Panc1 (cell line): Measurements from ENCODE around the gene ZNF165. TPM values are rescaled to one million over a fixed set of nuclear protein-coding genes. Genes with fewer than 3 reads are reported as not detected.

Experiments used
- ATAC-seq: fragments of 200-7000 bp; cut with Tn5 transposase; 2 replicates; pipeline ENCODE4 v1.9.1; 2020; ENCODE audit warnings: mild to moderate bottlenecking, moderate library complexity
- BruUV-seq: library from RNA; stranded (reverse); fragments of 400-500 nt; replicated peaks from 2 replicates; lab custom pipeline; 2021; lab: Mats Ljungman, UMichigan
- CTCF ChIA-PET: fragments of 300-600 bp; sonication (Branson Sonifier 250); formaldehyde crosslinking; loops from one replicate; lab custom pipeline; 2022; ENCODE audit warnings: antibody characterized with exemption; lab: Charles Lee
- POLR2A ChIA-PET: fragments of 300-600 bp; sonication (Branson Sonifier 250); formaldehyde crosslinking; loops from one replicate; lab custom pipeline; 2022; ENCODE audit warnings: antibody characterized with exemption; lab: Charles Lee
- DNase-seq: peaks from one replicate; pipeline ENCODE4 v3.0.0-alpha.2; 2010; ENCODE audit warnings: low read depth, low spot score
- H3K27ac ChIP-seq: 2 replicates; pipeline ENCODE4 v1.5.1; 2011; ENCODE audit warnings: mild to moderate bottlenecking, low read length, inconsistent platforms
- H3K27me3 ChIP-seq: fragments of 200-500 bp; sonication (Bioruptor generic); 2 replicates; pipeline ENCODE4 v1.6.0; 2014; ENCODE audit warnings: low read length, inconsistent platforms; ENCODE audit not compliant: control insufficient read depth, insufficient read depth
- H3K36me3 ChIP-seq: fragments of 200-500 bp; sonication (Bioruptor generic); 2 replicates; pipeline ENCODE4 v1.5.1; 2014; ENCODE audit warnings: inconsistent platforms, mild to moderate bottlenecking, low read length, moderate library complexity; ENCODE audit not compliant: control insufficient read depth, insufficient read depth
- H3K4me1 ChIP-seq: 2 replicates; pipeline ENCODE4 v1.5.1; 2011; ENCODE audit warnings: inconsistent platforms, mild to moderate bottlenecking, low read length, moderate library complexity; ENCODE audit not compliant: control insufficient read depth, insufficient read depth
- H3K4me3 ChIP-seq, 2 experiments: 2 replicates each; pipeline ENCODE4 v1.5.1; 2011 to 2012; ENCODE audit warnings: low read depth in 2 of 2, low read length in 2 of 2, mild to moderate bottlenecking in 2 of 2, inconsistent platforms in 1 of 2, moderate library complexity in 1 of 2
- H3K9me3 ChIP-seq: fragments of 200-500 bp; sonication (Bioruptor generic); 2 replicates; pipeline ENCODE4 v1.5.1; 2014; ENCODE audit warnings: low read depth, mild to moderate bottlenecking, inconsistent platforms, low read length, moderate library complexity; ENCODE audit not compliant: control insufficient read depth, insufficient read depth
- CTCF ChIP-seq: fragments of 450-650 bp; IDR thresholded peaks from 2 replicates; pipeline ENCODE4 v1.5.1; 2017; ENCODE audit warnings: mild to moderate bottlenecking
- POLR2AphosphoS5 ChIP-seq: IDR thresholded peaks from 2 replicates; pipeline ENCODE4 v1.6.1; 2012; ENCODE audit warnings: mild to moderate bottlenecking, low read depth, low read length, moderate library complexity
- REST ChIP-seq, 2 experiments: IDR thresholded peaks; 2 replicates each; pipeline ENCODE4 v1.6.1; 2011 to 2012; ENCODE audit warnings: low read depth in 2 of 2, control low read depth in 1 of 2, low read length in 1 of 2, mild to moderate bottlenecking in 1 of 2, moderate library complexity in 1 of 2; ENCODE audit not compliant: insufficient read depth in 1 of 2
- SIN3A ChIP-seq: IDR thresholded peaks from 2 replicates; pipeline ENCODE4 v1.6.1; 2012; ENCODE audit warnings: low read depth, mild to moderate bottlenecking, low read length, moderate library complexity, borderline replicate concordance; ENCODE audit not compliant: insufficient read depth
- TCF7L2 ChIP-seq: IDR thresholded peaks from 2 replicates; pipeline ENCODE4 v1.6.1; 2011; ENCODE audit warnings: mild to moderate bottlenecking, low read depth, low read length, inconsistent platforms
- in situ Hi-C: cut with HindIII; loops from 2 replicates; pipeline ENCODE4 v1.10.0; 2016; ENCODE audit warnings: low sequenced_read_pairs, low pct_unique_long_range_greater_than_20kb
- intact Hi-C: fragments of 100-400 bp; cut with micrococcal nuclease; formaldehyde crosslinking; loops from one replicate; pipeline ENCODE4 v1.10.0; 2022; ENCODE audit not compliant: unreplicated experiment
- total RNA-seq: library from RNA; stranded (reverse); gene quantifications from one replicate; pipeline ENCODE4 v1.2.1, GENCODE V29; 2021; ENCODE audit not compliant: unreplicated experiment

The ZNF165 gene
- total RNA-seq, 1 experiment from 2014 or later: 4.2 TPM

DNA sequence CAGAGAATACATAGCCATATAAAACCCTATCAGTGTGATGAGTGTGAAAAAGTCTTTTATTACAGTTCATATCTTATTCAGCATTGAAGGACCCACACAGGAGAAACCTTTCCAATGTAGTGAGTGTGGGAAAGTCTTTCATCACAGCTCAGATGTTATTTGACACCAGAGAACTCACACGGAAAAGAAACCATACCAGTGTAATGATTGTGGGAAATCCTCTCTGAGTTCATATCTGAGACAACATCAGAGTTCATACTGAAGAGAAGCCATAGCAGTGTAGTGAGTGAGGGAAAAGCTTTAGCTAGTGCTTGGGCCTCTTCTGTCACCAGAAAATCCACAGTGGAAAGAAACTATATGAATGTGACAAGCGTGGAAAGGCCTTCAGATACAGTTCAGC, 35.4 kb downstream of the ZNF165 start:
- no peaks in the 10 kb centered on the region for H3K9me3 ChIP-seq
- POLR2A ChIA-PET: interaction anchor here (0.5 kb wide), 1 partner anchor 218 kb away, joined by 3 read pairs; no protein-coding TSS in a partner anchor
- H3K36me3 ChIP-seq: peaks cover 10% of the 10 kb centered on the region; the same call in 1 of the 2 replicates
- no peaks in the 10 kb centered on the region for H3K4me1 ChIP-seq
- H3K27ac ChIP-seq: no peak overlapping the region
- CTCF ChIA-PET: no interaction called here
- in situ Hi-C loops: no loop called here
- intact Hi-C loops: no loop called here
- ATAC-seq (no peak), DNase-seq (no peak)
- H3K4me3 ChIP-seq: no peak overlapping the region
- TF ChIP-seq SIN3A (no peak), CTCF (no peak), POLR2AphosphoS5 (no peak), TCF7L2 (no peak), REST (IDR thresholded peaks at IDR 0.05; ENCODE audit: insufficient read depth in 1 of 2, low read depth in 2 of 2, low read length in 1 of 2) (no peak)
- no peaks in the 10 kb centered on the region for H3K27me3 ChIP-seq
- no TSS peak for BruUV-seq

DNA sequence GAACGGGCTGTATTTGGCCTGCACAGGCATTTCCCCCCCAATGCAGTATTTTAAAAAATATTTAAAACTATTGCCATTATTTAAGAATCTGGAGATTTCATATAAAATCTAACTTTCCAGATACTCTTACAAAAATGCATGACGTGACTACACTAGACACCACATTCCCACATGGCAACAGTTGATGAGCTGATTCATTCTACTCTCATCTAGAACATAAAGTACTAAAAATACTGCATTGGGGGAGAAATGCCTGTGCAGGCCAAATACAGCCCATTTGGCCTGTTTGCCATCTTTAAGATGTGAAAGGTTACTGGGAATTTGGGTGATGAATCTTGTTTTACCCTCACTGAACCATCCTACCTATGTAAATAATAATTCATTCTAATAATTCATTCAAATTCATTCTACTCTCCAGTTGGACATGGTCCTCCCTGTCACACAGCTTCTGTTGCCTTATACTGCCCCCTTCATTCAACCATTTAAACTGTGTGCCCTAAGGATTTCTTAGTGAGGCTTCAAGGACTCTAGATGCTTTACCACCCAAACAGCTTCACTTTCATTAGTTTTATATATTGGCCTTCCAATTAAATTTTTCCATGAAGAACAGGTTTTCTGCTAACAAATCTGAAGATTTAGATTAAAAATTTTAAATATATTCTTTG, 37.1 kb downstream of the ZNF165 start:
- CTCF ChIA-PET: no interaction called here
- in situ Hi-C loops: no loop called here
- no peaks in the 10 kb centered on the region for H3K27me3 ChIP-seq

More for the DNA sequence above, 37.1 kb downstream of the ZNF165 start:
- no peaks in the 10 kb centered on the region for H3K9me3 ChIP-seq
- ATAC-seq (no peak), DNase-seq (no peak)
- no peak for TF ChIP-seq TCF7L2
- no peak for TF ChIP-seq SIN3A
- TF ChIP-seq CTCF: no peak; the same call in 1 of the 2 replicates
- no peak for TF ChIP-seq POLR2AphosphoS5
- no peak for TF ChIP-seq REST (IDR thresholded peaks at IDR 0.05; ENCODE audit: insufficient read depth in 1 of 2, low read depth in 2 of 2, low read length in 1 of 2)
- POLR2A ChIA-PET: no interaction called here
- H3K27ac ChIP-seq: no peak overlapping the region
- no peaks in the 10 kb centered on the region for H3K4me1 ChIP-seq
- H3K36me3 ChIP-seq: peaks cover 19% of the 10 kb centered on the region; the same call in 1 of the 2 replicates
- BruUV-seq: no TSS peak
- H3K4me3 ChIP-seq: no peak overlapping the region
- intact Hi-C loops: no loop called here
